ENCODE measurements around the gene NEK8. TPM values are rescaled to one million over a fixed set of nuclear protein-coding genes. Genes with fewer than 3 reads are reported as not detected.

Gene NEK8
- total and polyA plus RNA-seq, 9 donors, result 1.9 to 8.3 (median 3.2) TPM

GRCh38 chr17:28705728-28706334, 22.8 kb upstream of the NEK8 start:
- Histone ChIP-seq H3K27me3 (no peaks in the 10 kb centered on the region), H3K36me3 (no peaks in the 10 kb centered on the region), H3K27ac (no peak overlapping the region), H3K9me3 (no peaks in the 10 kb centered on the region), H3K4me1 (ENCODE audit: insufficient read depth) (peaks cover 3% of the 10 kb centered on the region), H3K4me3 (no peak overlapping the region)
- TF ChIP-seq POLR2A (IDR thresholded peaks at IDR 0.05) (no peak), CTCF (IDR thresholded peaks at IDR 0.05) (no peak), EP300 (IDR thresholded peaks at IDR 0.05) (no peak)
- 54 to 62% (median 58%) methylated on average over 10 of the region's 10 CpGs for WGBS, 3 donors
- DNase-seq, result no peak
- intact Hi-C loops (cut with DNase I), result loop anchor here in 2 of 4 donors (1.0 to 10.0 kb wide), 2 partner anchors 27 to 51 kb away; no protein-coding TSS in a partner anchor

- peaks cover 3% of the 10 kb centered on the region for H3K4me1 ChIP-seq (ENCODE audit: insufficient read depth)
- H3K9me3 ChIP-seq, result no peaks in the 10 kb centered on the region
Observed at GRCh38 chr17:28706471-28707338, 21.9 kb upstream of the NEK8 start.

GRCh38 chr17:28707339-28707720, 21.3 kb upstream of the NEK8 start:
- peaks cover 3% of the 10 kb centered on the region for H3K4me1 ChIP-seq (ENCODE audit: insufficient read depth)
- no peaks in the 10 kb centered on the region for H3K27me3 ChIP-seq
- H3K27ac ChIP-seq, result no peak overlapping the region
- WGBS, 3 donors, result 65 to 81% (median 71%) methylated on average over 2 of the region's 2 CpGs
- intact Hi-C loops (cut with DNase I), result loop anchor here in 1 of 4 donors (10.0 kb wide), 1 partner anchor 53 kb away; no protein-coding TSS in a partner anchor
- TF ChIP-seq EP300 (IDR thresholded peaks at IDR 0.05), result no peak
- no peak for TF ChIP-seq CTCF (IDR thresholded peaks at IDR 0.05)
- no peak for TF ChIP-seq POLR2A (IDR thresholded peaks at IDR 0.05)
- H3K9me3 ChIP-seq, result no peaks in the 10 kb centered on the region
- DNase-seq, result no peak
- H3K36me3 ChIP-seq, result no peaks in the 10 kb centered on the region
- no peak overlapping the region for H3K4me3 ChIP-seq

More at GRCh38 chr17:28706471-28707338, 21.9 kb upstream of the NEK8 start:
- H3K27ac ChIP-seq, result no peak overlapping the region
- H3K4me3 ChIP-seq, result no peak overlapping the region
- 50 to 58% (median 54%) methylated on average over 7 of the region's 7 CpGs for WGBS, 3 donors
- no peak for DNase-seq
- no peak for TF ChIP-seq CTCF (IDR thresholded peaks at IDR 0.05)
- no peak for TF ChIP-seq EP300 (IDR thresholded peaks at IDR 0.05)
- TF ChIP-seq POLR2A (IDR thresholded peaks at IDR 0.05), result no peak
- intact Hi-C loops (cut with DNase I), result loop anchor here in 1 of 4 donors (10.0 kb wide), 1 partner anchor 52 kb away; no protein-coding TSS in a partner anchor
- H3K27me3 ChIP-seq, result no peaks in the 10 kb centered on the region
- H3K36me3 ChIP-seq, result no peaks in the 10 kb centered on the region

GRCh38 chr17:28710861-28711722, 17.5 kb upstream of the NEK8 start:
- no peaks in the 10 kb centered on the region for H3K9me3 ChIP-seq
- no peaks in the 10 kb centered on the region for H3K36me3 ChIP-seq
- DNase-seq, result peak; percentile 89 to 95 (median 94)
- no peak for TF ChIP-seq EP300 (IDR thresholded peaks at IDR 0.05)
- TF ChIP-seq POLR2A (IDR thresholded peaks at IDR 0.05), result peak; percentile 88
- intact Hi-C loops (cut with DNase I), result no loop called here
- H3K4me1 ChIP-seq (ENCODE audit: insufficient read depth), result peaks cover 6% of the 10 kb centered on the region
- no peaks in the 10 kb centered on the region for H3K27me3 ChIP-seq
- H3K4me3 ChIP-seq, result peak overlapping the region; percentile 66
- WGBS, 3 donors, result 1% methylated on average over 64 to 74 of the region's 74 CpGs
- H3K27ac ChIP-seq, result peak overlapping the region; percentile 34 to 95
